22Rv1 (cell line): ENCODE measurements around the gene ACOD1.

Source experiments
- CTCF ChIP-seq: fragments of 450-650 bp; IDR thresholded peaks from 2 replicates; pipeline ENCODE4 v1.5.1; 2017; ENCODE audit warnings: mild to moderate bottlenecking
- ZFX ChIP-seq: fragments of 450-650 bp; IDR thresholded peaks from 2 replicates; pipeline ENCODE4 v1.6.1; 2017; ENCODE audit warnings: antibody characterized with exemption, borderline replicate concordance

- TF ChIP-seq CTCF: no peak
- TF ChIP-seq ZFX: no peak
Observed at GRCh38 chr13:76942363-76942762, 5.9 kb upstream of the ACOD1 start.
